Bronchial epithelial cell (primary cell): ENCODE measurements around the gene AOX1. TPM values are rescaled to one million over a fixed set of nuclear protein-coding genes. Genes with fewer than 3 reads are reported as not detected.
A peak's percentile ranks its signal among the peaks of the same experiment; 100 is the strongest.

Source experiments
- DNase-seq: peaks from one replicate; pipeline ENCODE4 v3.0.0-alpha.2; 2010; ENCODE audit warnings: low read depth
- FAIRE-seq: peaks from 2 replicates; lab custom pipeline; 2011; peaks lifted over from hg19 to GRCh38; lab: Jason Lieb, UNC
- H3K27me3 ChIP-seq: 2 replicates; pipeline ENCODE4 v1.5.1; 2011; ENCODE audit warnings: low read length; ENCODE audit not compliant: control insufficient read depth, insufficient read depth
- H3K36me3 ChIP-seq: 2 replicates; pipeline ENCODE4 v1.5.1; 2011; ENCODE audit warnings: low read length; ENCODE audit not compliant: control insufficient read depth, insufficient read depth
- H3K4me3 ChIP-seq: 2 replicates; pipeline ENCODE4 v1.5.1; 2011; ENCODE audit warnings: mild to moderate bottlenecking, low read depth, low read length, control low read depth
- CTCF ChIP-seq: IDR thresholded peaks from 2 replicates; pipeline ENCODE4 v1.5.1; 2011; ENCODE audit warnings: mild to moderate bottlenecking, moderate library complexity, low read length, control low read depth, inconsistent platforms; ENCODE audit not compliant: insufficient read depth, severe bottlenecking
- total RNA-seq: library from RNA; depleted of rRNA; stranded (reverse); fragments of >200 nt; gene quantifications from 2 replicates; pipeline ENCODE4 v1.2.1, GENCODE V29; 2014

Gene AOX1
- total RNA-seq, 1 donor from 2014 or later, result 8.4 TPM

- Histone ChIP-seq H3K36me3 (no peaks in the 10 kb centered on the region), H3K4me3 (no peak overlapping the region), H3K27me3 (no peaks in the 10 kb centered on the region)
- DNase-seq (no peak), FAIRE-seq (no peak)
- TF ChIP-seq CTCF, result no peak
Observed at GRCh38 chr2:200587007-200587616, 1.3 kb downstream of the AOX1 start.

GRCh38 chr2:200588076-200588678 lies 2.4 kb downstream of the AOX1 start:
- no peaks in the 10 kb centered on the region for H3K36me3 ChIP-seq
- H3K4me3 ChIP-seq, result no peak overlapping the region
- FAIRE-seq (no peak), DNase-seq (no peak)
- no peaks in the 10 kb centered on the region for H3K27me3 ChIP-seq
- TF ChIP-seq CTCF, result no peak

GRCh38 chr2:200590090-200590489 lies 4.3 kb downstream of the AOX1 start:
- DNase-seq, result no peak
- no peak for FAIRE-seq
- Histone ChIP-seq H3K36me3 (no peaks in the 10 kb centered on the region), H3K4me3 (no peak overlapping the region), H3K27me3 (no peaks in the 10 kb centered on the region)
- no peak for TF ChIP-seq CTCF

- no peaks in the 10 kb centered on the region for H3K27me3 ChIP-seq
- H3K36me3 ChIP-seq, result no peaks in the 10 kb centered on the region
- no peak for FAIRE-seq
- H3K4me3 ChIP-seq, result no peak overlapping the region
- no peak for DNase-seq
- no peak for TF ChIP-seq CTCF
Observed at GRCh38 chr2:200591308-200591707, 5.5 kb downstream of the AOX1 start.

GRCh38 chr2:200592406-200593075 lies 6.7 kb downstream of the AOX1 start:
- Histone ChIP-seq H3K36me3 (no peaks in the 10 kb centered on the region), H3K4me3 (no peak overlapping the region), H3K27me3 (no peaks in the 10 kb centered on the region)
- DNase-seq (peak; percentile 29), FAIRE-seq (no peak)
- TF ChIP-seq CTCF, result no peak
